WTC11 (cell line): ENCODE data around the gene PALB2. TPM values are rescaled to one million over a fixed set of nuclear protein-coding genes. Genes with fewer than 3 reads are reported as not detected.

Source experiments
- ATAC-seq: fragments of 200-7000 bp; cut with Tn5 transposase; 2 replicates; pipeline ENCODE4 v1.10.0; 2021; ENCODE audit warnings: mild to moderate bottlenecking, moderate library complexity
- CTCF ChIA-PET: fragments of 300-600 bp; sonication (Branson Sonifier 250); formaldehyde crosslinking; loops from one replicate; lab custom pipeline; 2021; ENCODE audit warnings: antibody characterized with exemption; lab: Charles Lee
- POLR2A ChIA-PET: fragments of 350-600 bp; sonication (Branson Sonifier 250); formaldehyde crosslinking; loops from one replicate; lab custom pipeline; 2021; ENCODE audit warnings: antibody characterized with exemption; lab: Charles Lee
- DNase-seq: peaks from one replicate; pipeline ENCODE4 v3.0.0; 2021; ENCODE audit warnings: low spot score
- H3K27ac Mint-ChIP-seq: 2 replicates; pipeline ENCODE4 v1.8.0; 2021; ENCODE audit warnings: mixed read lengths
- H3K27me3 Mint-ChIP-seq: 2 replicates; pipeline ENCODE4 v1.8.0; 2021; ENCODE audit warnings: low read depth, mild to moderate bottlenecking, moderate library complexity, mixed read lengths
- H3K36me3 Mint-ChIP-seq: 2 replicates; pipeline ENCODE4 v1.8.0; 2021; ENCODE audit warnings: mixed read lengths
- H3K4me1 Mint-ChIP-seq: 2 replicates; pipeline ENCODE4 v1.8.0; 2022; ENCODE audit warnings: mixed read lengths
- H3K4me3 Mint-ChIP-seq: 2 replicates; pipeline ENCODE4 v1.8.0; 2021; ENCODE audit warnings: mild to moderate bottlenecking, moderate library complexity, mixed read lengths
- H3K9me3 Mint-ChIP-seq: 2 replicates; pipeline ENCODE4 v1.8.0; 2021; ENCODE audit warnings: mixed read lengths
- ATF1 ChIP-seq: sonication (generic); formaldehyde crosslinking; IDR thresholded peaks from 2 replicates; pipeline ENCODE4 v1.8.1; 2023; ENCODE audit warnings: mild to moderate bottlenecking, moderate library complexity, missing genetic modification reagents
- EMX1 ChIP-seq: fragments of 250-450 bp; sonication (Bioruptor Pico); IDR thresholded peaks from 2 replicates; pipeline ENCODE4 v1.8.0; 2021; ENCODE audit warnings: mild to moderate bottlenecking
- GTF2I ChIP-seq: fragments of 250-450 bp; sonication (Bioruptor Pico); conservative IDR thresholded peaks from 2 replicates; pipeline ENCODE4 v1.4.0; 2021; ENCODE audit warnings: mild to moderate bottlenecking
- IRF2 ChIP-seq: sonication (generic); formaldehyde crosslinking; IDR thresholded peaks from 2 replicates; pipeline ENCODE4 v1.8.0; 2022; ENCODE audit warnings: low read depth, missing genetic modification reagents, borderline replicate concordance
- MYBL2 ChIP-seq: sonication (generic); formaldehyde crosslinking; IDR thresholded peaks from 2 replicates; pipeline ENCODE4 v1.8.1; 2023; ENCODE audit warnings: mild to moderate bottlenecking, moderate library complexity, missing genetic modification reagents
- PRRX2 ChIP-seq: fragments of 250-450 bp; sonication (Bioruptor Pico); IDR thresholded peaks from 2 replicates; pipeline ENCODE4 v1.8.0; 2021; ENCODE audit warnings: mild to moderate bottlenecking
- ZNF263 ChIP-seq: sonication (generic); formaldehyde crosslinking; IDR thresholded peaks from 2 replicates; pipeline ENCODE4 v1.8.1; 2022; ENCODE audit warnings: low read depth, mild to moderate bottlenecking, moderate library complexity, missing genetic modification reagents
- ZNF671 ChIP-seq: fragments of 250-450 bp; sonication (Bioruptor Pico); IDR thresholded peaks from 2 replicates; pipeline ENCODE4 v1.8.0; 2021; ENCODE audit warnings: mild to moderate bottlenecking
- total RNA-seq: library from RNA; stranded (reverse); gene quantifications from 3 replicates; pipeline ENCODE4 v1.2.3, GENCODE V29; 2021

Gene PALB2
- total RNA-seq, 1 experiment from 2014 or later: 32.1 TPM

DNA sequence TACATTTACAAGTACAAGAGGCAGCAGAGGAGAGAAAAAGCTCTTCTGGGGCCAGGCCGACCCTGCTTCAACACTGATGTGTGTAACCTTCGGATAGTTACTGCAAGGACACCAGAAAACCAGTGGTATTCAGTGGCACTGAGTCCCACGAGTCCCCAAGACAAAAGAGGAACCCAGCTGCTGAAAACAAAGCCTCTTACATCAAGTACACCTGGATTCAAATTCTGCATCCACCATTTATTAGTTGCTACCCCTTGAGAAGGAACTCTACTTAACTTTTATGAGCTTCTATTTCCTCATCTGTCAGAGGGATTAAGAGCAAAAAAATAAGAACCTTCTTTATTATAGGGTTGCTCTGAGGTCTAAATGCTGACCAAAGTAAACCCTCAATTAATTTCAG is 86.6 kb downstream of the PALB2 start:
- Mint-ChIP-seq H3K4me1 (peaks cover 18% of the 10 kb centered on the region), H3K9me3 (no peaks in the 10 kb centered on the region), H3K36me3 (peaks cover 40% of the 10 kb centered on the region), H3K27me3 (no peaks in the 10 kb centered on the region), H3K4me3 (no peak overlapping the region), H3K27ac (peak overlapping the region; percentile 79)
- ATAC-seq: no peak
- CTCF ChIA-PET: no interaction called here
- POLR2A ChIA-PET: no interaction called here
- no peak for DNase-seq
- TF ChIP-seq MYBL2 (CRISPR knock-in tag): no peak
- no peak for TF ChIP-seq IRF2 (CRISPR knock-in tag)
- no peak for TF ChIP-seq EMX1 (CRISPR knock-in tag)
- no peak for TF ChIP-seq ZNF671 (CRISPR knock-in tag)
- TF ChIP-seq PRRX2 (CRISPR knock-in tag): no peak
- TF ChIP-seq ATF1 (CRISPR knock-in tag): no peak
- no peak for TF ChIP-seq ZNF263 (CRISPR knock-in tag)
- TF ChIP-seq GTF2I: no peak

Other genes starting within 250 kb of the PALB2 start
- 21.6 to 22.6 TPM (median 21.9 TPM) in 3 replicates for gene COG7, start 188.1 kb downstream of the PALB2 start, total RNA-seq
- 107 to 122 TPM (median 122 TPM) in 3 replicates for gene GGA2, start 130.8 kb downstream of the PALB2 start, total RNA-seq
- 47.9 to 55.9 TPM (median 53.5 TPM) in 3 replicates for gene EARS2, start 84.0 kb downstream of the PALB2 start, total RNA-seq
- gene UBFD1, start 83.6 kb downstream of the PALB2 start, total RNA-seq: 109 to 128 TPM (median 115 TPM) in 3 replicates
- 146 to 189 TPM (median 156 TPM) in 3 replicates for gene NDUFAB1, start 45.0 kb downstream of the PALB2 start, total RNA-seq
- 54.0 to 65.8 TPM (median 60.0 TPM) in 3 replicates for gene DCTN5, start 156 bp upstream of the PALB2 start, total RNA-seq
- 145 to 167 TPM (median 147 TPM) in 3 replicates for gene PLK1, start 37.6 kb upstream of the PALB2 start, total RNA-seq
- gene ERN2, start 71.9 kb upstream of the PALB2 start, total RNA-seq: 1.8 to 3.9 TPM (median 3.7 TPM) in 3 replicates
- gene CHP2, start 113.7 kb upstream of the PALB2 start, total RNA-seq: 2.1 to 4.7 TPM (median 4.6 TPM) in 3 replicates
- 6.9 to 13.4 TPM (median 11.3 TPM) in 3 replicates for gene PRKCB, start 194.7 kb upstream of the PALB2 start, total RNA-seq